GM19372 (cell line): ENCODE results near the gene CD177.
"Not testable (repeated sequence)": the region's sequence is repeated elsewhere in the genome, so short reads cannot be mapped to it uniquely, and the experiment has no call there.

ENCODE experiments used
- ATAC-seq: cut with Tn5 transposase; IDR thresholded peaks from one replicate; pipeline ENCODE4 v1.9.1; 2021; ENCODE audit warnings: mild to moderate bottlenecking, low read depth, moderate library complexity; ENCODE audit not compliant: unreplicated experiment

Gene CD177

DNA sequence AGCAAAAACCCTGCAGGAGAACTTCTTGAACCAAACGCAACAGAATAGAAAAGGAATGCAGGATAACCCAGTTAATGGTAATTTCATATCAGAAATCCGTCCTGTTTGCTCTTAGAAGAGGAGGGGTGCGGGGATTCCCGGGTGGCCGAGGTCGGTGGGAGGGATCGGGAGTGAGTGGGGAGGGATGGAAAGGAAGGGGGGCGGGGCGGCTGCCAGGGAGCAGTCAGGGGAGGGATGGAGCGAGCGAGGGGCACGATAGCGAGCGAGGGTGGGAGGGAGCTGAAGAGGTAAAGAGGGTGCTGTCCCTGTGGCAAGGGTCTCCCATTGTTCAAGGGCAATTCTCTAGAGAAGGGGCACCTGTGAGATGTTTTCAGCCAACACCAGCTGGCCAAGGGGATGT, 26.5 kb downstream of the CD177 start:
- no peak for ATAC-seq

DNA sequence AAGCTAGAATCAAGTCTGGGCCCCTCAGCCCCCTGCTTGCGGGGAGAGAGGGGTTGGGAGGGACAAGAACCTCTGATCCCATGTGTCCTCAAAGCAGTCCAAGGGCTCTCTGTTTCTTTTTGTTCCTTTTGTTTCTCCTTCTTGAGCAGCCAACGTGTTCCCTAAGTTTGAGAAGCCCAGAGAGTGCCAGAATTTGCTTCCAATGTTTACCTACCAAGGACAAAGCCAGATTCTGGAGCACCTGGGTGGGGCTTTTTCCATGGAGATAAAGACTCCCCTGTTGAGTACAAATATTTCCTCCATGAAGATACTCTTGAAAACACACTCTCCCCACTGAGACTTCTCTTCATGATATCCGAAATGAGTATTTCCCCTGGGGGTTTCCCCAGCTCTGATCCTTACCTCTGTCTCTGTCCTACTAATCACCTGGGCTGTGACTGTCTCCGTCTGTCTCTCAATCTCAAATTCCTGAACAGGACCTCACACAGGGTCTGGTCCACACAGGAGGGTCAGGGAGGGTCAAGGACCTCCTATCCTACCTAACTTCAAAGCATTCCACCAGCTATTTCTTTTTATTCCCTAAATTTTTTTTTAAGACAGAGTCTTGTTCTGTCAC, 27.4 kb downstream of the CD177 start:
- no peak for ATAC-seq

DNA sequence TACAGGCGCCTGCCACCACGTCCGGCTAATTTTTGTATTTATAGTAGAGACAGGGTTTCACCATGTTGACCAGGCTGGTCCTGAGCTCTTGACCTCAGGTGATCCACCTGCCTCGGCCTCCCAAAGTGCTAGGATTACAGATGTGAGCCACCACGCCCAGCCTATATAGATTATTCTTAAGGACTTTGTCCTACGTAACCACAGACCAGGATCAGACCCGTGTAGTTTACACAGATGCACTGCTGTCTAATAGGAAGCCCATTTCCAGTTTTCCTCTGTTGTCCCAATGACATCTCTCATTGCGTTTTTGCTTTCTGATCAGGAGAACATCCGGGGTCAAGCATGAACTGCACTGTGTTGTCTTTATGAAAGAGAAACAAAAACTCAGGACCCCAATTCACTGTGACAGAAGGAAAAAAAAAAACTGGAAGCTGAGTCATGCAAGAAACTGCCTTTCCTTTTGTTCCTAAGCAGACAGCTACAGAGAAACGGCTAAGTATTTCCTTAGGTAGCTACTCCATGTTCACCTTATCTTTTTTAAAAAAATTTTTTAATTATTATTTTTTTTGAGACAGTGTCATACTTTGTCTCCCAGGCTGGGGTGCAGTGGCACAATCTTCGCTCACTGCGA, 29.2 kb downstream of the CD177 start:
- ATAC-seq: not testable (repeated sequence)

DNA sequence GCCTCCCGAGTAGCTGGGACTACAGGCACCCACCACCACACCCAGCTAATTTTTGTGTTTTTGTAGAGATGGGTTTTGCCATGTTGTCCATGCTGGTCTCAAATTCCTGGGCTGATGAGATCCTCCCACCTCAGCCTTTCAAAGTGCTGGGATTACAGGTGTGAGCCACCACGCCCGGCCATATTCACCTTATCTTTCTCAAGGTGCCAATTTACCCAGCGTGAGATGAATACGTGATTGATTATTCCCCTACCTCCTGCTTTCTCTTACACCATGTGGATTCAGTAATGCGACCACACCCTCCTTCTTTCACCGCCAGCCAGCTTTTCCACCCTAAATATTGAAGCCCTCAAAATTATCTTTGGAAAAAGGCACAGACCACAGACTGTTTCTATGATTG, 29.8 kb downstream of the CD177 start:
- not testable (repeated sequence) for ATAC-seq

DNA sequence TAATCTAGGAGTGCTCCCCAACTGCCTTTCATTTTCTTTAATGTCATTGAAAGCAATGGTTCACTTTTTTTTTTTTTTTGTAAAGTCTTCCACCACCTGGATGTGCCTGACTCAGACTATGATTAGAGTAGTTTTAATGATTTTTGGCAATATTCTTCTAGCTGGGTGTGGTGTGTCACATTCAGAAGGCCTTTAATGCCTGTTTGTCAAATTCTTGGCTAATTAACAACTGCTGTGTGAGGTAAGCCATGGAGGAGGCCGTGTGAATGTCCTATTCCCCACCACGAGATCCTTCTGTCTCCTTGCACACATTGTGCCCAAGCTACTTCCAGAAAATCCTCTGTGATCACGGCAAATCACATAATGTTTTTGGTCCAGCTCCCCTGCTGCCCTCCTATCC, 30.3 kb downstream of the CD177 start:
- not testable (repeated sequence) for ATAC-seq

DNA sequence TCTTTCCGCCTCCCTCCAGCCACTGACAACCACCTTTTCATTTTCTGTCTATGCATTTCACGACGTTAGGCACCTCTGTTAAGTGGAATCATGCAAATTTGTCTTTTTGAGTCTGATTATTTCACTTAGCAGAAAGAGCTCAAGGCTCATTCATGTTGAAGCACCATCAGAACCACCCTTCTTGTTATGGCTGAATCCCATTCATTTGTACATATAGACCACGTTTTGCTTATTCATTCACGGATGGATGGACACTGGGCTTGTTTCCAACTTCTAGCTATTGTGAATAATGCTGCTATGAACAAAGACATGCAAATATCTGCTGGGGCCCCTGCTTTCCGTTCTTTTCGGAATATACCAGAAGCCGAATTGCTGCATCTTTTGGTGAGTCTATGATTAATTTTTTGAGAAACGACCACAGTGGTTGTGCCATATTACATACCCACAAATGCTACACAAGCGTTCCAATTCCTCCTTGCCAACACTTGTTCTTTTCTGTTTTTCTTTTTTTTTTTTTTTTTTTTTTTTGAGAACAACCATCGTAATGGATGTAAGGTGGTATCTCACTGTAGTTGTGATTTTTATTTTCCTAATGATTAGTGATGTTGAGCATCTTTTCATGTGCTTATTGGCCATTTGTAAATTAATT, 37.5 kb downstream of the CD177 start:
- not testable (repeated sequence) for ATAC-seq

DNA sequence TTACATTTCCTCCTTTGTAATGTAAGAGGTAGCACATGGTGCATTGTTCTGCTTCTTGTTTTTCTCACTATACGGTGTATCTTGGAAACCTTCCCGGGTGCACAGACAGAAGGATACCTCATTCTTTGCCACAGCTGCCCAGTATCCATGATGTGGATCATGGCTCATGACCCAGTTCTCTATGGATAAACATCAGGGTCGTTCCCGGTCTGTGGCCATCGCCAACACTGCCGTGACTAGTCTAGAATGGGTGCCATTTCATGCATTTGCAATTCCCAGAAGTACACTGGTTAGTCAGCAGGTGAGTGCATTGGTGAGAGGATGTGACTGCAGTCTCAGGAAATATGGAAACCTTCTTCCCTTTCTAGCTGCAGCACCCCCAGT, 38.1 kb downstream of the CD177 start:
- not testable (repeated sequence) for ATAC-seq

DNA sequence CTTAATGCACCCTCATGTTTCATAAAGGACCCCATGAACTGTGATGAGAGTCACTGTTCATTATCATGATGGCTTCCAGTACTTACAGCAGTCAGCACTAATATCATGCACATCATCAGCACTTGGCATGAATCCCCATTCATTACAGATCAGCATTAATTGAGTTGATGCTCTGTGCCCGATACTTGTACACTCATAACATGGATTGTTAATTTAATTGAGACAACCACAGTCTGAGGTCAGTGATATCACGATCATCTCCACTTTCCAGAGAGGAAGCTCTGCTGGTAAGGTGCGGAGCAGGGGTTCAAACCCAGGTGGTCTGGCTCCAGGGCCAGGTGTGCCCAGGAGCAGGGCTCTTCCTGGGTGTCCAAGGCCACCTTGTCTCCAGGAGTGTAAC, 40.0 kb downstream of the CD177 start:
- not testable (repeated sequence) for ATAC-seq

DNA sequence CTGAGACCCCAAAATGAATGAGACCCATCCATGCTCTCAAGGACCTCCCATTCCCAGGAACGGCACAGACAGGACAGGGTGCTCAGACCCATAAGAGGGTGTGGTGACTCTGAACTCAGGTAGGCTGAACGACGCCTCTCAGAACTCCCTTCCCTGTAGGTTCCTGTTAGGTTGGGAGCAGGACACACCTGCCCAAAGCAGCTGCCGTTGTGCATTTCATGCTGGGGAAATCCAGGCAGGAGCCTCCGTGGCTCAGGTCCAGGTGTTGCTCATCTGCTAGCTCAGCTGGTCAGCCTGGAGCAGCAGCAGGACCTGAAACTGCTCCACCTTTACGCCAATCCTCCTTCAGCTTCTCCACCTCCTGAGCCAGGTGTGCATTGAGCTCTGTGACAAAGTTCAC, 42.1 kb downstream of the CD177 start:
- no peak for ATAC-seq

DNA sequence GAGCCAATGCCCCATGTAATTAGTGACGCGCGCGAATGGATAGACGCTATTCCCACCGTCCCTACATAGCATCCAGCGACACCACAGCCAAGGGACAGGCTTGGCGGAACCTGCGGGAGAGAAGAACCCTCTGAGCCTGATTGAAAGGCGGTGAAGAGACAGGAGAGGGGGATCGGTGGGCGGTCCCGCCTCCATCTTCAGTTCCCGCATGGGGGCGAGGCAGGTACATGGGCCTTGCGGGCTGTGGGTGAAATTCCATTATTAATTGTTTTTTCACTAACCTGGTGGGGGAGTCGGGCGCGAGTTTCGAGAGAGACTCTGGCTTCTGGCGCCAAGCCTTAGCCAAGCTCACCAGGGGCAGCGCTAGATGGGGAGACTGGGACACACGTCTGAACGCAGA, 52.8 kb downstream of the CD177 start:
- ATAC-seq: no peak

DNA sequence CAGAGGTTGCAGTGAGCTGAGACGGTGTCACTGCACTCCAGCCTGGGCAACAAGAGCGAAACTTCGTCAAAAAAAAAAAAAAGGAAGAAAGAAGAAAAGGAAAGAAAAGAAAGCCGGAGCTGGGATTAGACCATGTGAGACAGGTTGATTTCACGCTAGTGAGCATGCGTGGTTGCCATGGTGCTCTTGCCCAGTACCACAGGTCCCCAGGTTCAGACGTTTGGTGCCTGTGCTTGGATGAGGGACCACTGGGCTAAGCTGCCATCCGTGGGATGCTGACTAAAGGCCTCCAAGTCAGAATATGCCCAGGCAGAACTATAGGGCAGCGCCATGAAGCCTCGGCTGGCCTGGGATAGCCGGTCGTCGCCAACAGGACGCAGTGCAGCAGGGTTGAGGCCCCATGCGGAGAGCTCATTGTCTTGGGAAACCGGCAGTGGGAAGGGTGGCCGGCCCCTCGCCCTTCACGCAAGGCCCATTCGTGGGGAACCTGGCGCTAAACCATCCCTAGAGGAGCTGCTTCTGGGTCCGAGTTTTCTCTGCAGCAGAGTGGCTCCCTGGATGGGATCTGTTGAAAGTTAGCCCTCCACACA, 54.0 kb downstream of the CD177 start:
- no peak for ATAC-seq

DNA sequence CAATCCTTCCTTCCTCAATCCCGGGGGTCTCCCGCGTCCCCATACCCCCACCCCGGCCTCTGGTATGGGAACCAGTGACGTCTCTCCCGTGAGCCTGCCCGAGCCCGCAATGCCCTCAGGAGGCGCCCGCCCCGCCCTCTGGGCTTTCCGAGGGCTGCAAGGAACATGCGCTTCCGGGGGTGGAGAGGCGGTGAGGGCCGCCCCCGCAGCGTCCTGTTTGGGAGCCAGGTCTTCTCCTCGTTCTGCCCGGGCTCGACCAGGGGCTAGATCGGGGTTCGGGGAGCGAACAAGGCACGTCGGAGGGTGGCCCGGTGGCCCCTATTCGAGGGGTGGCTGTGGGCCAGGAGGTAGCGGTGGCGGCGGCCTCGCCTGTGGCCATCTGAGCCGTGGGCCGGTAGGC, 54.6 kb downstream of the CD177 start:
- no peak for ATAC-seq

DNA sequence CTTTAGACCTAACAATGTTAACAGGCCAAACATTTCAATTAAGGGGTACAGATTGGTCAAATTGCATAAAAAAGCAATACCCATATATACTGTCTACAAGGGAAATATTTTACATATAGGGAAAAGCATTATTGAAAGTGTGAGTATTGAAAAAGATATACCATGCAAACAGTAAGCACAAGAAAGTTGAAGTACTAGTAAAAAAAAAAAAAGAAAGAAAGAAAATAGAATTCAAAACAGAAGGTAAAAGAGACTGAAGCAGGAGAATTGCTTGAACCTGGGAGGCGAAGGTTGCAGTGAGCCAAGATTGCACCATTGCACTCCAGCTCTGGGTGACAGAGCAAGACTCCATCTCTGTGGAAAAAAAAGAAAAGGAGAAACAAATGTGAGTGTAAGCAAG, 55.9 kb downstream of the CD177 start:
- no peak for ATAC-seq

DNA sequence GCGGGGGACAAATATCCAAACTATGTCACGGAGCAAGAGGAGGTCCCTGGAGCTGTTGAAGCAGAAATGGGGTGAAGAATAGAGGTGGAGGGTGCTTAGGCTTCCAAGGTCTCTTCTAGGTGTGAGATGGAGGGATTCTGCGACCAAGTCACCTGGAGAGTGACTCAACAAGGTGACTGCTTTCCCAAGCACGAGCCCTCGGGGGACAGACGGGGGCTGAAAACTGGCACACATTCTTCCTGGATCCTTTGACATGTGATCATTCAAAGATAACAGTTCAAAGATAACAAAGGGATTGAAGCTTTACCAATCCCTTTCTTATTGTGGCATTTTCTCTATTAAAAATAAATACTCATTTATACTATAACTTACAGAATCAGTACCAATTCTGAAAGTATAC, 59.0 kb downstream of the CD177 start:
- no peak for ATAC-seq
